Activated CD4-positive, alpha-beta T cell treated with anti-CD3 and anti-CD28 coated beads for 36 hours (primary cell): ENCODE data around the gene SLC47A2. TPM values are rescaled to one million over a fixed set of nuclear protein-coding genes. Genes with fewer than 3 reads are reported as not detected.

ENCODE experiments used
- ATAC-seq: fragments of 200-7000 bp; cut with Tn5 transposase; one replicate; pipeline ENCODE4 v1.10.0; 2021; ENCODE audit warnings: mild to moderate bottlenecking, moderate library complexity
- CTCF ChIA-PET: fragments of 350-600 bp; sonication (Branson Sonifier 250); formaldehyde crosslinking; loops from one replicate; lab custom pipeline; 2021; ENCODE audit warnings: antibody characterized with exemption; lab: Charles Lee
- POLR2A ChIA-PET: fragments of 350-600 bp; sonication (Branson Sonifier 250); formaldehyde crosslinking; loops from one replicate; lab custom pipeline; 2021; ENCODE audit warnings: antibody characterized with exemption, inconsistent platforms; lab: Charles Lee
- DNase-seq: peaks from one replicate; pipeline ENCODE4 v3.0.0-alpha.2; 2020
- H3K27ac Mint-ChIP-seq: one replicate; pipeline ENCODE4 v1.8.0; 2021; ENCODE audit warnings: mixed read lengths
- H3K27me3 Mint-ChIP-seq: one replicate; pipeline ENCODE4 v1.8.0; 2021; ENCODE audit warnings: mixed read lengths
- H3K36me3 Mint-ChIP-seq: one replicate; pipeline ENCODE4 v1.8.0; 2021; ENCODE audit warnings: low read depth, mixed read lengths
- H3K4me1 Mint-ChIP-seq: one replicate; pipeline ENCODE4 v1.8.0; 2021; ENCODE audit warnings: mixed read lengths
- H3K4me3 Mint-ChIP-seq: one replicate; pipeline ENCODE4 v1.8.0; 2021; ENCODE audit warnings: mild to moderate bottlenecking, moderate library complexity, mixed read lengths
- H3K9me3 Mint-ChIP-seq: one replicate; pipeline ENCODE4 v1.8.0; 2021; ENCODE audit warnings: low read depth, mixed read lengths
- intact Hi-C, 2 experiments: fragments of 100-400 bp; cut with DNase I in 1 of 2; cut with micrococcal nuclease in 1 of 2; formaldehyde crosslinking; loops; one replicate each; pipeline versions ENCODE4 v1.14.2 to v1.15.1; 2022 to 2024; cut with DNase I, micrococcal nuclease
- total RNA-seq, 2 experiments: library from RNA; stranded (reverse); gene quantifications; one replicate each; pipeline ENCODE4 v1.2.3, GENCODE V29; 2021

SLC47A2 gene
- total RNA-seq, 2 experiments from 2014 or later, result not detected

- POLR2A ChIA-PET, result no interaction called here
- no peaks in the 10 kb centered on the region for H3K4me1 Mint-ChIP-seq
- DNase-seq (no peak), ATAC-seq (no peak)
- no peaks in the 10 kb centered on the region for H3K36me3 Mint-ChIP-seq
- no peaks in the 10 kb centered on the region for H3K9me3 Mint-ChIP-seq
- CTCF ChIA-PET, result no interaction called here
- no peaks in the 10 kb centered on the region for H3K27me3 Mint-ChIP-seq
- intact Hi-C loops, result no loop called here
- no peak overlapping the region for H3K4me3 Mint-ChIP-seq
- no peak overlapping the region for H3K27ac Mint-ChIP-seq
These were observed 22.4 kb upstream of the SLC47A2 start for GRCh38 chr17:19738757-19739156.

DNA sequence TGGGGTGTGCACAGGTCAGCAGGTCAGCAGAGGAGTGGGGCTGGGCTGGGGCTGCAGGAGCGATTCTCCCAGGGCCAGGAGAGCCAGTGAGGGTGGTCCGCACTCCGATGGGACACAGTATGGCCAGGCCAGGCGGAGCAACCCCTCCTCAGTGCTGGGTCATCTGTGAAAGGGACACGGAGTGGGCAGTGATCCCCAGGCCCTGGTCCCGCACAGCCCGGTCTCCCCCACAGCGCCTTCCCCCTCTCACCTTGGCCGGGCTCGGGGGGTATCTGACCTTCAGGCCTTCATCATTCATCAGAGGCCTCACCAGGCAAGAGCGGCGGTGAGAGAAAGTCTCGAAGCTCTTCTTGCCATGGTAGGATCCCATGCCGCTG is 21.7 kb upstream of the SLC47A2 start:
- no peak overlapping the region for H3K27ac Mint-ChIP-seq
- POLR2A ChIA-PET, result no interaction called here
- DNase-seq, result no peak
- intact Hi-C loops, result no loop called here
- no peak overlapping the region for H3K4me3 Mint-ChIP-seq
- no peaks in the 10 kb centered on the region for H3K4me1 Mint-ChIP-seq
- CTCF ChIA-PET, result no interaction called here
- no peak for ATAC-seq
- H3K9me3 Mint-ChIP-seq, result no peaks in the 10 kb centered on the region
- H3K27me3 Mint-ChIP-seq, result no peaks in the 10 kb centered on the region
- no peaks in the 10 kb centered on the region for H3K36me3 Mint-ChIP-seq

DNA sequence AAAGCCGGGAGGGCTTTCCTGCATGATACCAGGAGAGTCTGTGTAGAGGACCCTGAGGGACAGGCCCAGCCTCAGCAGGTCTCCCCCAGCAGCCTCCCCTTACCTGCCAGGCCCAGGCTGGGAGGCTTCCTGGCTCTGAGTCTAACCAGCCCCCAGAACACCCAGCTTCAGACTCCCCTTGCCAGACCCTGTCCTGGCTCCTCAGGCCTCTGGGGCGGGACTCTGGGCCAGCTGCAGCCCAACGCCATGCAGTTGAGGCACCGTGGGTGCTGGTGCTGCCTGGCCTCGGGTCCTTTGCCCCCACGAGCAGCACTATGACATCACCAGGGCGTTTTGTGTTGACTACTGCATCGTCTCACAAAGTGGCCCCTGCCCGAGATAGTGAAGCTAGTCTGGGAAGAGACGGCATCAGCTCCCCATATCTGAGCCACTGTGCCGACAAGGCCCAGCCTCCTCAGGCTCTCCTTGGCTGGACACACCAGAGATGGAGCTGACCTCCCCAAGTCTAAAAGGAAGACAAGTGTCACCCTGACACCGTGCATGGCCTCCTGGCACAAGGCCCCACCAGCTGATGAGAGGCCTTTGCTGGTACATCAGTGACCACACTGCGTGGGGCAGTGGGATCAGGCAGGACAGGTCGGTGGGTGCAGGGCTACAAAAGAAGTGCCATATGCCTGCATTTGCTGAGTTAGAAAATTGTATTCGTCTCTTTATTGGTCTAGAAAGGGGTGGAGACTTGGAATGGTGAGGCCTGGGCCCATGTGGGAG is 21.1 kb upstream of the SLC47A2 start:
- ATAC-seq, result no peak
- H3K27ac Mint-ChIP-seq, result no peak overlapping the region
- no peaks in the 10 kb centered on the region for H3K4me1 Mint-ChIP-seq
- no peak overlapping the region for H3K4me3 Mint-ChIP-seq
- no peak for DNase-seq
- intact Hi-C loops, result no loop called here
- ChIA-PET POLR2A (no interaction called here), CTCF (no interaction called here)
- no peaks in the 10 kb centered on the region for H3K36me3 Mint-ChIP-seq
- no peaks in the 10 kb centered on the region for H3K27me3 Mint-ChIP-seq
- no peaks in the 10 kb centered on the region for H3K9me3 Mint-ChIP-seq

- H3K27ac Mint-ChIP-seq, result no peak overlapping the region
- ATAC-seq (no peak), DNase-seq (no peak)
- H3K27me3 Mint-ChIP-seq, result no peaks in the 10 kb centered on the region
- H3K4me3 Mint-ChIP-seq, result no peak overlapping the region
- CTCF ChIA-PET, result interaction anchor here (0.9 kb wide), 1 partner anchor 9 kb away, joined by 3 read pairs; no protein-coding TSS in a partner anchor
- intact Hi-C loops, result no loop called here
- H3K4me1 Mint-ChIP-seq, result no peaks in the 10 kb centered on the region
- no peaks in the 10 kb centered on the region for H3K36me3 Mint-ChIP-seq
- no peaks in the 10 kb centered on the region for H3K9me3 Mint-ChIP-seq
- POLR2A ChIA-PET, result no interaction called here
These were observed 19.7 kb upstream of the SLC47A2 start for GRCh38 chr17:19736071-19736470.

DNA sequence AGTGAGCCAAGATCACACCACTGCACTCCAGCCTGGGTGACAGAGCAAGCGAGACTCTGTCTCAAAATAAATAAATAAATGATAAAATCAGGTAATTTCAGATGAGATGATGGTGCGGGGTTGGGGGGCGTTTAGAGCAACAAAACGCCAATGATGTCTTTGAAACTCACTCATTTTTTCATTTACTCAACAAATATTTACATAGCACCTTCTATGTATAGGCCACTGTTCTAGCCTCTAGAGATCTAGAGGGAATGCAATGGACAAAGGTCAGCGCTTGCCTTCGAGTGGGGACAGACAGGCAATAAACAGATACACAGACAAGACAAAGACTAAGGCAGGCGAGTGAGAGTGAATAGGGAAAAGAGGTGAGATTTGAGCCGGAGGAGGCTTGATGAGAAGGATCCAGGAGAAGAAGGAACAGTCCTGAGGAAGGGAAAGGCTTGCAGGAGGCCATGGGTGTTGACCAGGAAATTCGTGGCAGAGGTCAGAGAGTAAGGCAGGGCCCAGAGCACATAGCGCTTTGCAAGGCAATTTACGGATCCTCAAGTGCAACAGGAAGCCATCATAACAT is 17.7 kb upstream of the SLC47A2 start:
- Mint-ChIP-seq H3K4me1 (no peaks in the 10 kb centered on the region), H3K27me3 (no peaks in the 10 kb centered on the region), H3K9me3 (no peaks in the 10 kb centered on the region), H3K27ac (no peak overlapping the region), H3K4me3 (no peak overlapping the region), H3K36me3 (no peaks in the 10 kb centered on the region)
- DNase-seq (no peak), ATAC-seq (no peak)
- ChIA-PET POLR2A (no interaction called here), CTCF (interaction anchor here (1.0 to 3.4 kb wide), 3 partner anchors 11 to 34 kb away, joined by 3 to 16 read pairs (median 4); no protein-coding TSS in a partner anchor)
- intact Hi-C loops, result no loop called here

- no peak for DNase-seq
- Mint-ChIP-seq H3K4me3 (no peak overlapping the region), H3K4me1 (peaks cover 2% of the 10 kb centered on the region), H3K27ac (no peak overlapping the region), H3K27me3 (no peaks in the 10 kb centered on the region), H3K36me3 (no peaks in the 10 kb centered on the region), H3K9me3 (no peaks in the 10 kb centered on the region)
- intact Hi-C loops, result no loop called here
- ChIA-PET POLR2A (no interaction called here), CTCF (interaction anchor here (1.0 kb wide), 1 partner anchor 36 kb away, joined by 7 read pairs; no protein-coding TSS in a partner anchor)
- ATAC-seq, result no peak
These were observed 15.2 kb upstream of the SLC47A2 start for GRCh38 chr17:19731626-19732025.

- ChIA-PET POLR2A (no interaction called here), CTCF (no interaction called here)
- Mint-ChIP-seq H3K9me3 (no peaks in the 10 kb centered on the region), H3K4me3 (no peak overlapping the region), H3K4me1 (peaks cover 3% of the 10 kb centered on the region), H3K27me3 (no peaks in the 10 kb centered on the region), H3K36me3 (no peaks in the 10 kb centered on the region), H3K27ac (no peak overlapping the region)
- DNase-seq (no peak), ATAC-seq (no peak)
- intact Hi-C loops, result no loop called here
These were observed 14.5 kb upstream of the SLC47A2 start for GRCh38 chr17:19730843-19731242.

DNA sequence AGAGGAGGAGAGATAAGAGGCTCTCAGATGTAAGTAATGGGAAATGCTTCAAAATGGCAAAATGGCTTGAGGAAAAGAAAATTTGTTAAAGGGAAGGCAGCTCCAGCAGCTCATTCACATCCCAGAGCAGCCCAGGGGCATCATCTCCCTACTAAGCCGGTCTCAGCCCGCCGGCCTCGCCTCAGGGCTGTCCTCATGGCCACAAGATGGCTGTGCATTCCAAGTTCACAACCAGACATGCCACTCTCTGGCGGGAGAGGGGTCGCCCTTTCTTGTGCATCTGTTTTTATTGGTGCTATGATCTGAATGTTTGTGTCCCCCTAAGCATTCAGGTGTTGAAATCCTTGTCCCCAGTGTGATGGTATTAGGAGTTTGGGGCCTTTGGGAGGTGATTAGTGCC is 13.5 kb upstream of the SLC47A2 start:
- Mint-ChIP-seq H3K4me3 (no peak overlapping the region), H3K27me3 (no peaks in the 10 kb centered on the region), H3K27ac (no peak overlapping the region)

DNA sequence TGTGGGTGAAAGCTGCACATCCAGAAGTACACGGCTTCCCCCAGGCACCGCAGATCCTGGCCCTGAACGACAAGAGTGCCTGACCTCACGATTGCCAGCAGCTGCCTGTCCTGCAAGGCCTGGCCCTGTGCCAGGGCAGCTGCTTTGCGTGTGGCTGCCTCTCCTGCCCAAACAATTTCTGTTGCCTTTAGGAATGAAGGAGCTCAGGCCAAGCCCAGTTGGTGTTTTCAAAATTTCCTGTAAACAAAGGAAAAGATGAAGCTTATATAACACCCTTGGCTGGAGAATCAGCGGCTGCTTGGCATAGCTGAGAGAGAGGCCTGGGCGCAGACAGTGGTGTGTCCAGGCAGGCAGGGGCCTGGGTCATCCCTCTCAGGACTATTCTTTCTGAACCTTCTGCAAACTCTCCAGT is 11.7 kb upstream of the SLC47A2 start:
- no peaks in the 10 kb centered on the region for H3K27me3 Mint-ChIP-seq
- POLR2A ChIA-PET, result no interaction called here
- H3K9me3 Mint-ChIP-seq, result no peaks in the 10 kb centered on the region
- H3K27ac Mint-ChIP-seq, result no peak overlapping the region
- CTCF ChIA-PET, result interaction anchor here (1.0 to 1.9 kb wide), 3 partner anchors 17 to 38 kb away, joined by 3 to 10 read pairs (median 3); no protein-coding TSS in a partner anchor
- ATAC-seq (no peak), DNase-seq (no peak)
- intact Hi-C loops, result no loop called here
- H3K4me3 Mint-ChIP-seq, result no peak overlapping the region
- no peaks in the 10 kb centered on the region for H3K36me3 Mint-ChIP-seq
- peaks cover 19% of the 10 kb centered on the region for H3K4me1 Mint-ChIP-seq

More for the DNA sequence above, 13.5 kb upstream of the SLC47A2 start:
- ChIA-PET CTCF (no interaction called here), POLR2A (no interaction called here)
- DNase-seq, result no peak
- ATAC-seq, result no peak
- H3K9me3 Mint-ChIP-seq, result no peaks in the 10 kb centered on the region
- no peaks in the 10 kb centered on the region for H3K36me3 Mint-ChIP-seq
- intact Hi-C loops, result no loop called here
- peaks cover 11% of the 10 kb centered on the region for H3K4me1 Mint-ChIP-seq

DNA sequence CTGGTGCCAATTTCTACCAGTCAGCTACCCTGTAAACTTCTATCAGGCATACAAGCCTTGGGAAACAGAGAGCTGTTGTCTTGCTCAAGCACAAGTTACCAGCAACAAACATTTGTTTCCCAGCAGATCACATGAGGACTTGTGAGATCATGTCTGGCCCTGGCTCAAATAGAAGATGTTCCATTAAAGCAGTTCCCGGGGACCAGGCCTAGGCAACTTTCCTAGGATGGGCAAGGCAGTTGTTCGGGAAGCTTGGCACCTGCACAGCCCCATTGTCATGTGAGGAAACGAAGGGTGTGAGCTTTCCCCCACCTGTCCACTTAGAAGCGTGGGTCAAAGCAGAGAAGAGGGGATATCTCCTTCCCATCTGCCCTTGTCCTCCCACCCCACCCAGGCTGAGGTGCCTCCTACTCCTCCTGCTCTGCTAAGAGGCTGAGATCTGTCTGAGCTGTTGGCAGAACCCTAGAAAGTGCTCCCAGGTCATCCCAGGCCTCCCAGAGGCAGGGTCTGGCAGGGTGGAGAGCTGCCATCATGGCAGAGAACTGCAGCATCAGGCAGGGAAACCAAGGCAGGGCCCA is 11.2 kb upstream of the SLC47A2 start:
- ATAC-seq (no peak), DNase-seq (no peak)
- ChIA-PET CTCF (interaction anchor here (1.2 to 1.9 kb wide), 2 partner anchors 17 to 35 kb away, joined by 3 to 10 read pairs; no protein-coding TSS in a partner anchor), POLR2A (no interaction called here)
- no peak overlapping the region for H3K4me3 Mint-ChIP-seq
- H3K9me3 Mint-ChIP-seq, result no peaks in the 10 kb centered on the region
- intact Hi-C loops, result no loop called here
- peaks cover 19% of the 10 kb centered on the region for H3K4me1 Mint-ChIP-seq
- H3K36me3 Mint-ChIP-seq, result no peaks in the 10 kb centered on the region
- H3K27me3 Mint-ChIP-seq, result no peaks in the 10 kb centered on the region
- H3K27ac Mint-ChIP-seq, result no peak overlapping the region

DNA sequence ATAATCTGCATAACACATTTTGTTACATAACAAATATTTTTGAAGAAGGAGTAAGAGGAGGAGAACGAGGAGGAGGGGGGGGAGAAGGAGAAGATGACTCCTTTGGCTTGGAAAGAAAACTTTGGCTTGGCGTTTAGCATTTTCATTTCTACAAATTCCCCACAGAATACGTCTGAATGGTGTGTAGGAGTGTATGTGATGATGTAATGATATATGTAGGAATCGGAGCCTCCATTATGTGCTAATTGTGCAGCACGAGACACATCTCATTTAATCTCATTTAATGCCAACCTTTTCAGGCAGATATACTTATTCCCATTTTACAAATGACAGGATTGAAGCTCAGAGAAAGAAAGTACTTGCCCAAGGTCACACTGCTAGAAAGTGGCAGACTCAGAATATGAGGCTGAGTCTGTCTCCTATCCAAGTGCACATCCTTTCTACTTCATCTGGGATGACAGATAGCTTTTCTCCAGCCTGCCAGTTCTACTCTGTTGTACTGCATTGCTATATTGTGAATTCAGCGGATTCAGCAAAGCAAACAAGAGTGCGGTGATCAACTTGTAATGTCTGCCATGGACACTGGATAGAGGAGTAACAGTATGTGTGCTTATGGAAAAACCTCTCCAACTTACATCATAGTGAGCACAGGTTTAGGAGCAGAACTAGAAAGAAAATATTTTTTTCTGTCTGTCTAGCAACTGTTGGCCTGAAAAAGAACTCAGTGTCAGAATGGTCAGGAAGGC is 10.4 kb upstream of the SLC47A2 start:
- Mint-ChIP-seq H3K4me3 (no peak overlapping the region), H3K36me3 (no peaks in the 10 kb centered on the region), H3K27me3 (no peaks in the 10 kb centered on the region), H3K4me1 (peaks cover 19% of the 10 kb centered on the region), H3K9me3 (no peaks in the 10 kb centered on the region), H3K27ac (no peak overlapping the region)
- CTCF ChIA-PET, result interaction anchor here (1.0 to 1.9 kb wide), 3 partner anchors 16 to 40 kb away, joined by 3 to 10 read pairs (median 3); no protein-coding TSS in a partner anchor
- intact Hi-C loops, result no loop called here
- ATAC-seq (no peak), DNase-seq (no peak)
- POLR2A ChIA-PET, result no interaction called here
